HG02763 (cell line): Measurements from ENCODE around the gene PARK7.
A peak's percentile ranks its signal among the peaks of the same experiment; 100 is the strongest.

Source experiments
- ATAC-seq: cut with Tn5 transposase; IDR thresholded peaks from one replicate; pipeline ENCODE4 v1.9.1; 2021; ENCODE audit warnings: mild to moderate bottlenecking, moderate library complexity; ENCODE audit not compliant: unreplicated experiment

The PARK7 gene

DNA sequence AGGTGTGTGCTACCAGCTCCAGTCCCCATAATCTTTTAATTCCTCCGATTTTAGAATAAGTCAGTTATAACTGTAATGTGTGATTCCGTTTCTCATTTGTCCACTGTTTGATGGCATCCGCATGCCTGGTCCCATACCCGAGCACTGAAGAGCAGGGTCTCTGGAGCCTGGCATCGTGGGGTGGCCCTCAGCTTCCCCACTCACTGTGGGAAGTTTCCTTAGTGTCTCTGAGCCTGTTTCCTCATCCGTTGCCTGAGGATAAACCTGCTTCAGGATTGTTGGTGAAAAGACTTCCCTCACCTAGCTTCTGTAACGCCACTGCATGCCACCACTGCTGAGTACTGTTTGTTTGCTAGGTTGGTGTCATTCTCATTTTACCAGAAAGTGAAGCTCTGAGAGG lies 19.5 kb downstream of the PARK7 start:
- no peak for ATAC-seq

DNA sequence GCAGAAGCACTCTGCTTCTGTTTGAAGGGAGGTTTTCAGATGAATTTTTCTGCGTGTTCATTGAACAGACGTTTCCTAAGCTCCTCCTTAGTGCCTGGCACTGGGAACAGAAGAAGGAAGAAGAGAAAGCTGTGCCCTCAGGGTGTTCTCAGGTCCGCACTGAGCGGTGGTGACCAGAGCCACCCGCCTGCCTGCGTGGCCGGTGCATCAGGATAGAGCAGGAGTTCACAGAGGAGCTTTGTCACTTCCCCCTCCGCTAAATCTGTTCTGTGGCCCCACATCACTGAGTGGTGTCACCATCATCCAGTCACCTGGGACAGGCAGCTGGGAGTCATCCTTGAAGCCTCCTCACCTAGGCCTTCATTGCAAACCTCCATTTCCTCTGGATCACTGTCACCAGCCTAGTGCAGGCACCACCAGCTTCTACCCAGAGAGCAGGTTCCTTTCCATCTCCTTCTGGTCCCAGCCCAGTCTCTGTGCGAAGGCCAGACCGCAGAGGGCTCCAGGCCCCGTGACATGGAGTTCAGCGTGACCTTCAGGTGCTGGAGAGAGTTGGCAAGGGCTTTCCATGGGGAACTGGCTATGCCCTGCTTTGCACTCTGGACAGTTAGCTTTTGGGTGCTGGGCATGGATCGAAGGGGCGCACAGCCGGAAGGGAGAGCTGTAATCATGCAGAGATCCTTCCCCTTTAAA lies 21.7 kb downstream of the PARK7 start:
- no peak for ATAC-seq

DNA sequence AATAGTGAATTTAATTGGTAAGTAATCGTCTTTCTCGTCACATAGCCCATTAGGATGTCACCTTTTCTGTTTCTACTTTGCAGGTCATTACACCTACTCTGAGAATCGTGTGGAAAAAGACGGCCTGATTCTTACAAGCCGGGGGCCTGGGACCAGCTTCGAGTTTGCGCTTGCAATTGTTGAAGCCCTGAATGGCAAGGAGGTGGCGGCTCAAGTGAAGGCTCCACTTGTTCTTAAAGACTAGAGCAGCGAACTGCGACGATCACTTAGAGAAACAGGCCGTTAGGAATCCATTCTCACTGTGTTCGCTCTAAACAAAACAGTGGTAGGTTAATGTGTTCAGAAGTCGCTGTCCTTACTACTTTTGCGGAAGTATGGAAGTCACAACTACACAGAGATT lies 23.3 kb downstream of the PARK7 start:
- ATAC-seq = no peak

DNA sequence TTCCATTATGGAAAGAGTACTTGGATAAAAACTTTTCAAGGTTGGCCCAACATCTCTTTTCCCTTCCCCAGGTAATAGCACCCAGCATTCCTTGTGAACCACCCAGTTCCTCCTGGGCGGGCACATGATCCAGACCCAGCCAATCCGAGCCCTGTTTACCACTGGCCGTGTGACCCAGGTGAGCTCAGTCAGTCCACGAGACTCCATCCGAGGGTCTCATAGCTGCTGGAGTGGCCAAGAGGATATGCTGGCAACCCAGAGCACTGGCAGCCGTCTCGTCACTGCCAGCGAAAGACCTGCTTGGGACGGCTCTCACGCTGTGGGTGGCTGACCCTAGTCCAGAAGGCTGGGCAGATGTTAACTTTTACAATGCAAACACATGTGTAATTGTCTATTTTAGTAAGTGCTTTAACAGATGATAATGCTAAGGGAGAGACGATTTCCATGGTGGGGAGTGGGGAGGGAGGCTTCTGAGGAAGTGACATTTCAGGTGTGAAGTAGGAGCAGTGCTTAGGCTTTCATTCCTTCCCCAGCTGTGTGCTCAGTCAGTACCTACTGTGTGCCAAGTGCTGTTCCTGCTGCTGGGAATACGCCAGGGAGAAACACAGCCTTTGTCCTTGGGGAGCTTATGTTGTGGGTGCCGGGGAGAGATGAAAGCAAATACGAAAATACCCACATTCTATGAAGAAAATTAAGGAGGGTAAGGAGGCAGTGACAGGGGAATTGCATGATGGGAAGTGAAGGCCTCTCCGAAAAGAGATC lies 24.5 kb downstream of the PARK7 start:
- no peak for ATAC-seq

DNA sequence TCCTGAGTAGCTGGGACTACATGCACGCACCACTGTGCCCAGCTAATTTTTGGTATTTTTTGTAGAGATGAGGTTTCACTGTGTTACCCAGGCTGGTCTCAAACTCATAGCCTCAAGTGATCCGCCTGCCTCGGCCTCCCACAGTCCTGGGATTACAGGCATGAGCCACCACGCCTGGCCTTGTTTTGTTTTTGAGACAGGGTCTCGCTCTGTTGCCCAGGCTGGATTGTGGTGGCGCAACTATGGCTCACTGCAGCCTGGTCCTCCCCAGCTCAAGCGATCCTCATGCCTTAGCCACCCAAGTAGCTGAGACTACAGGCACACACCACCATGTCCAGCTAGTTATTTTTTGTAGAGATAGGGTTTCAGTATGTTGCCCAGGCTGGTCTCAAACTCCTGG lies 26.0 kb downstream of the PARK7 start:
- no peak for ATAC-seq

DNA sequence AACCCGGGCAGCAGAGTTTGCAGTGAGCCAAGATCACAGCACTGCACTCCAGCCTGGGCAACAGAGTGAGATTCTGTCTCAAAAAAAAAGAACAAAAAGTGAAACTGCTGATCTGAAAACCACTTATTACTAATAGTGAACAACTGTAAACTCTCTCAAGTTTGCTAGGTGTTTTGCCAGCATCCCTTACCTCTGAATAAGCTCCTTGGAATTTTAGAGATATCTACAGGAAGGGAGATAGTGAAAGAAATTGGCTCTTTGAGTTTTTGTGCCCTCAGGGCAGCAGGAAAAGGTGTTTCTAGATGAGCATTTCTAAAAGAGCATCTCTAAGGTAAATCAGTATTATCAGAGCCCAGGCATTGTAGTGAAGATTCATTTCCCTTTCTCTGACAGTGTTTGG lies 27.1 kb downstream of the PARK7 start:
- ATAC-seq = no peak

DNA sequence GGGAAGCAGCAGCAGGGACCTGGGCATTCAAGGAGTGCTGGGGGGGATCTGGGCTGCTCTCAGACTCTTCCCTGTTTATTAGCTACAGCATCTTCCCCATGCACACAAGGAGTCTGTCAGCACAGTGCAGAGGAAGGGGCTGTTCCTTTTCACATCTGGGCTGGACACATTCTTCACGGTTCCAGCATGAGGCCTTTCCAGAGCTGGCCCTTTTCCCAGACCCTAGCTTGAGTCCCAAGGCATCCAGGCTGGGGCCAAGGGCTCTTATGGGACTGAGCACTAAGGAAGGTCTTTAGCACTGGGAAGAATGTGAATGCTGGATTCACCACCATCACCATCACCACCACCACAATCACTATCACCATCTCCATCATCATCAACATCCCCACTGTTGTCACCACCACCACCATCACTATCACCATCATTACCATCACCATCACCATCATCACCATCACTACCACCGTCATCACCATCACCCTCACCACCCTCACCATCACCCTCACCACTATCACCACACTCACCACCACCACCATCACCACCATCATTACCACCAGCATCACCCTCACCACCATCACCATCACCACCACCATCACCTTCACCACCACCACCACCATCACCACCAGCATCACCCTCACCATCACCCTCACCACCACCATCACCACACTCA lies 28.4 kb downstream of the PARK7 start:
- no peak for ATAC-seq

DNA sequence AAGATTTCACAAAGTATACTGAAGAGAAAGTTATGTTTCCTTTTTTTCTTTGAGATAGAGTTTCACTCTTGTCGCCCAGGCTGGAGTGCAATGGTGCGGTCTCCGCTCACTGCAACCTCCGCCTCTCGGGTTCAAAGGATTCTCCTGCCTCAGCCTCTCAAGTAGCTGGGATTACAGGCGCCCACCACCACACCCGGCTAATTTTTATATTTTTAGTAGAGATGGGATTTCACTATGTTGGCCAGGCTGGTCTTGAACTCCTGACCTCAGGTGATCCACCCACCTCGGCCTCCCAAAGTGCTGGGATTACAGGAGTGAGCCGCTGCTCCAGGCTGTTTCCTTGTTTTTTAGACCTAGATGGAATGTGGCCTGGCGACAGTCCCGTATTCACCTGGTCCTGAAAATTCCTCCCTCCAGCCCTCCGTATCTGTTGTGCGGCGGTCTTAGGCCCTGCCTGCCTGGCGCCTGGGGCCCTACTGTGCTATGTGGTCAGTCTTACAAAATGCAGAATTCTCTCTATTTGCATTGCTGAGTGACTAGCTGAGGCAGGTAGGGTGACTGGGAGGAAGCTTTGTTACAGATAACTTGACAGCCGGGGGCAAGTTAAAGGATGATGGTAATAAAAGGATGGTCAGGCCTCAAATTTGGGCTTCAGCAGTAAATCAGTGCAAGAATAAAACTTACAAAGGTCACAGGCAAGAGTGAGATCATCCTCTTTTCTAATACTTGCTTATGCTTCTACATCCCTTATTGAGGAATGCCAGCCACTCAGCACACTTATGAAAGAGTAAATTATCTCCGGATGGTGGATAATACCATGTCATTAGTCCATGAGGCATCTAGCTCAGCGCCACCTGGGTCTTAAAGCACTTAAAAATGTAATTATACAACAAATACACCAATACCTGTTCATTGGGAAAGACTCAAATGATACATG lies 30.3 kb downstream of the PARK7 start:
- ATAC-seq = no peak

DNA sequence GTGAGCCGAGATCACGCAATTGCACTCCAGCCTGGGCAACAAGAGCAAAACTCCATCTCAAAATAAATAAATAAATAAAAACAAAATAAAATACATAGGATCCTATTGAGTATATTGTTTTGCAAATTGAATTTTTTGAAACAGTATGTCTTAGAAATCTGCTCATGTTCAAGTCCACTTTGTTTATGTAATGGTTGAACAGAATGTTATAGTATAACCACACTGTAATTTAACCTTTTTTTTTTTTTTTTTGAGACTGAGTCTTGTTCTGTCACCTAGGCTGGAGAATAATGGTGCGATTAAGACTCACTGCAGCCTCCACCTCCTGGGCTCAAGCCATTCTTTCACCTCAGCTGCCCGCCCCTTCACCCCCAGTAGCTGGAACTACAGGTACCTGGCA lies 31.4 kb downstream of the PARK7 start:
- ATAC-seq = no peak

DNA sequence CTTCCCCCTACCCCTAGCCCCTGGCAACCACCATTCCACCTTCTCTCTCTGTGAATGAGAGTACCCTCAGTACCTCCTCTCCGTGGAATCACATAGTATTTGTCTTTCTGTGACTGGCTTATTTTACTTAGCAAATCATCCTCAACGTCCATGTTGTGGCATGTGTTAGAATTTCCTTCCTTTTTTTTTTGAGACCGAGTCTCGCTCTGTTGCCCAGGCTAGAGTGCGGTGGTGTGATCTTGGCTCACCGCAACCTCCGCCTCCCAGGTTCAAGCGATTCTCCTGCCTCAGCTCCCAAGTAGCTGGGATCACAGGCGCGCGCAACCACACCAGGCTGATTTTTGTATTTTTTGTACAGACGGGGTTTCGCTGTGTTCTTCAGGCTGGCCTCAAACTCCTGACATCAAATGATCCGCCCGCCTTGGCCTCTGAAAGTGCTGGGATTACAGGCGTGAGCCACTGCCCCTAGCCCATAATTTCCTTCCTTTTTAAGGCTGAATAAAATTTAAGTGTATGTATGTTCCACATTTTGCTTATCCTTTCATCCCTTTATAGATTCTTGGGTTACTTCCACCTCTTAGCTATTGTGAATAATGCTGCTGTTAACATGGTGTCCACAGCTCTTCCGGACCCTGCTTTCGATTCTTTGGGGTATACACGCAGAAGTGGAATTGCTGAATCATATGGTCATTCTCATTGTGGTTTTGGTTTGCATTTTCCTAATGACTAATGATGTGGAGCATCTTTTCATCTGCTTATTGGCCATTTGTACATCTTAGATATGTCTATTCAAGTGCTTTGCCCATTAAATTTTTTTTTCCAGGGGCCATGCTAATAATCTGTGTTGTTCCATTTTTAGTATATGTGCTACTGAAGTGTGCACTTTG lies 32.3 kb downstream of the PARK7 start:
- peak; percentile 74 for ATAC-seq

DNA sequence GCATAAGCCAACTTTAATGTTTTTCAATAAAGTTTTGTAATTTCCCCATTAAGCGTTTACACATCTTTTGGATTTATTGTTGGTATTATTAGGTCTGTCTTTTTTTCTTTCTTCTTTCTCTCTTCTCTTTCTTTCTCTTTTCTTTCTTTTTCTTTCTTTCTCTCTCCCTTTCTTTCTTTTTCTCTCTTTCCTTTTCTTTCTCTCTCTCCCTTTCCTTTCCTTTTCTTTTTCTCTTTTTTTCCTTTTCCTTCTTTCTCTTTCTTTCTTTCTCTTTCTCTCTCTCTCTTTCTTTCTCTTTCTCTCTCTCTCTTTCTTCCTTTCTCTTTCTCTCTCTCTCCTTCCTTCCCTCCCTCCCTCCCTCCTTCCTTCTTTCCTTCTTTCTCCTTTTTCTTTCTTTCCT lies 33.3 kb downstream of the PARK7 start:
- no peak for ATAC-seq

DNA sequence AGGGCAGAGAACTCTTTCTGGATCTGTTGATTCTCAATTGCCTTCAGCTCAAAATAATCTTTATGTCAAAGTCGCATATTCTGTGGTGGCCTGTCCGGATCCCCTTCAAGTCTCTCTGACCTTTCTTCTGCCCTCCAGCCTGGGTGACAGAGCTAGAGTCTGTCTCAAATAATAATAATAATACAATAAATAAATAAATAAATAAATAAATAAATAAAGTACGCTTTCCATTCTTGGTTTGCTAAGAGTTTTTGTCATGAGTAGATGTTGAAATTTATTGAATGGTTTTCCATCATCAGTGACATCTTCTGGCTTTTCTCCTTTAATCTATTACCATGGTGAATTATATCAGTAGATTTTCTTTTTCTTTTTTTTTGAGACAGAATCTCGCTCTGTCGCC lies 33.9 kb downstream of the PARK7 start:
- no peak for ATAC-seq

DNA sequence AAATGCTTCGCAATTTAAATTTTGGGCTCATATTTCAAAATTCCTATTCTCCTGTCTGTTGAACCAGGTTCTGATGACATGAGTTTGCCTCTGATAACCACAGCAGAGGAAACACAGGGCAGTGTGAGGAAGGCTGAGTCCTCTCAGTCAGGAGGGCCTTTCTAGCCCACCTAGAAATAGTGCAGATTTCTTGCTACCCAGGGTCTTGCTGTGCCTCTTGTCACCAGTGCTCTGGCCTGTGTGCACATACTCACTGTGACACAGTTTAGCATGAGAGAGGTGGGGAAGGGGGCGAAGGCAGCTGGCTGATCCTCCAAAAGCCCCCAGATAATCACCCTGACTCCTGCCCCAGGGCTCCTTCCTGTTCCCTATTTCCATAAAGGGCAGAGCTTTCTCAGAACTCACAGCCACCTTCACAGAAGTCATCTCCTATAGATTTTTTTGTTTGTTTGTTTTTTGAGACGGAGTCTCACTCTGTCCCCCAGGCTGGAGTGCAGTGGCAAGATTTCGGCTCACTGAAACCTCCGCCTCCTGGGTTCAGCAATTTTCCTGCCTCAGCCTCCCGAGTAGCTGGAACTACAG lies 40.9 kb downstream of the PARK7 start:
- no peak for ATAC-seq

DNA sequence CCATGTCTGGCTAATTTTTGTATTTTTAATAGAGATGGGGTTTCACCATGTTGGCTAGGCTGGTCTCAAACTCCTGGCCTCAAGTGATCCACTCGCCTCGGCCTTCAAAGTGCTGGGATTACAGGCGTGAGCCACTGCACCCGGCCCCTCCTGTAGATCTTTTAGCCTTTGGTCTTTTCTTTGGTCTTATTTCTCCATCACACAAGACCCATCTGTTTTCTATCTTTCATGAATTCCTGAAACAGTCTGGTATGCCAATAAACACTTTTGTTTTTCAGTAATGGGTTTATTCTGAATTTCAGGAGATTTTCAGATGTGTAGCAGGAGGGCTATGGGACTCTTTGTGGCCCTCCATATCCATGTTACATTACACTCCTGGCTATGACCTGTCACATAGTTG lies 41.4 kb downstream of the PARK7 start:
- no peak for ATAC-seq

DNA sequence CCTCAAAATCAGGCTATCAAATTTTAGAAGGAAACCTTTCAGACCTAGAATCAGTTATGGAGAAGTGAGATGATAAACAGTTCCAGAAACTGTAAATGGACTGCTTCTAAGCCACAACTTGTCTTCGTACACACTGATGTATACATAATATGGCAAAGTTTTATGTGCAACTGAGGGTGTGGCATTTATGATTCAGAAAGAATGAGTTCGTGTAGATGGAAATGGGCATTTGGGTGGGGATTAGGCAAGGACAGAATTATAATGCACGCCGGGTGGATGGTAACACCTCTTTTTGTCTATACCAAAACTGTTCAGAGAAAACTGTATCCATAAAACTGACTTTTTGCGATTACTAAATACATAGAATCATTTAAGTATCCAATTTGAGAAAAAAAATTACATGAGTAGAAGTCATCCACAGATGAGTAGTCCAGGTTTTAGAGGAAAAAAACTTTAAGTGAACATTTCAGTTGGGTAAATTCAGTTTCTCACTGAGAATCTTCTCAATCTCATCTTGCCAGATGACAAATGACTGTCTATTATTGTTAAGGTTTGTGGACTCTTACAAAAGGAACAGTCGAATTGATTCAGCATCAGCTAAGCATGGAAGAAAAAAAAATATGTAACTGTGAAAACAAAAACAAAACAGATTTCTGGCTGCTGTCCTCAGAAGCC lies 42.1 kb downstream of the PARK7 start:
- no peak for ATAC-seq

DNA sequence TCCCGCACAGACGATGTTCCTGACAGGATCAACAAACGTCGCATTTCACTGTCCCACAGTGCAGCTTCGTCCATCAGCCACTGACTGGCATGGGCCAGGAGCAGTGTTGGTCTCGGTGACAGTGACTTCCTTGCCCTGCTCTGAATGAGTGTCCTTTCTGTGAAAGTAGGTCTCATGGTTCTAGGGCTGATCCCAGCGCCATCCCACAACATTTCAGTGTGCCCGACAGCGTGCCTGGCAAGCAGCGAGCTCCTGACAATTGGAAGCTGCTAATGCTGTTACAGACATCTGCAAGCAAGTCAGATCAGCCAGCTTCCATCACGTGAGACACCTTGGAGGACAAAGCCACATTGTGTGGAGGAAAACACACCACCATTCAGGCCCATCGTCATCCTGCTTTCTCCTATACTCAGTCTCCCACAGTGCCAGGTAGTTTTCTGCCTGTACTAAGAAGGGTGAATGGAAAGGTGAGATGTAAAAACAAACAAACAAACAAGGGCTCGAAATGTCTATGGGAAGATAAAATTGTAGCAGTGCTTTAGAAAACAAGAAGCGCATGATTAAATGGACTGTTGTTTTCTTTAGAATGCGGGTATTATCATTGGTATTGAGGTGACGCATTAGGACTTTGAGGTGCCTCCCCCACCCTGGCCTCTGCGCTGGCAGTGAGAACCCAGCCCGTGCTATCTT lies 42.7 kb downstream of the PARK7 start:
- no peak for ATAC-seq

DNA sequence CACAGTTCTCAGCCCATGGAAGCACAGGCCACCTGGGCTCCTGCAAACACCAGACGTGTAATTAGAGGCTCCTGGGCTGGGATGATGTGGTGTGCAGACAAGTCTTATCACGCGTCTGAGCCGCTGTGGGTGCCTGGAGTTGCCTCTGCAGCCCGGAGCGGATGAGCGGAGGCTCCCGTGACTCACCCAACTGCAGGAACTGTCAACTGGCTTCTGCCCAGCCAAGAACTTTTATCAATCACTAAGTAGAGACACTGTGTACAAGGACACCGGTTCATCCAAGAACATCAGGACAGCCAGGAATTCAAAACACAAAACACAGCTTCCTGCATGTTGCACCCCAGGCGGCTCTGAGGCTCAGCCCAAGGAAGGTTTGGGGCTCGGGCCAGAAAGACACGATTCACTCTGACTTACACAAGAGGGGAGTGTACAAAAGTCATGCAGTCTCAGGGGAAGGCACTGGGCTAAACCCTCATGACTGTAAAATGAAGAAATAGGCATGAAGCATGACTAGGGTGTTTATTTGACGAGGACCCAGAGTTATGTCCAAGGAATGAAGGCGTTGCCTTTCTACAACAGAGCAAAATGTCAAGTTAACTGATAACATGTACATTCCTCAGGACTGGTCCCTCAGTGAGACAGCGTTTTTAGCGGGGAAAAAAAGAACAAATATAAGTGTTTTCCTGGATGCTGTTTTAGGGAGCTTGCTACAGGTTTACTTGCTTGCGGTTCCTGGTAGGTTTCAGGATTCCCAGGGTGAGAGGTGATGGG lies 43.5 kb downstream of the PARK7 start:
- ATAC-seq = no peak
